Activated effector memory CD4-positive, alpha-beta T cell treated with Interleukin-2 at 50 U/mL for 16 hours (primary cell): Measurements from ENCODE around the gene SLC66A2.

ENCODE experiments used
- DNase-seq: peaks from one replicate; pipeline ENCODE4 v3.0.0-alpha.2; 2020

Gene SLC66A2

GRCh38 chr18:79970419-79971133 lies 19.1 kb upstream of the SLC66A2 start:
- DNase-seq, result no peak

- DNase-seq, result no peak
These were observed 13.9 kb upstream of the SLC66A2 start for GRCh38 chr18:79965119-79965902.

GRCh38 chr18:79964330-79965118 lies 13.1 kb upstream of the SLC66A2 start, which contains the start of gene HSBP1L1:
Gene HSBP1L1 (plus strand): TSS chr18:79964643. CDS start chr18:79964736, 93 bp downstream.
- peak; percentile 51 for DNase-seq

GRCh38 chr18:79963658-79964329 lies 12.3 kb upstream of the SLC66A2 start:
- DNase-seq, result no peak

- peak; percentile 41 for DNase-seq
These were observed 11.6 kb upstream of the SLC66A2 start for GRCh38 chr18:79962835-79963657.

GRCh38 chr18:79962311-79962710 lies 10.9 kb upstream of the SLC66A2 start:
- no peak for DNase-seq

- DNase-seq, result no peak
These were observed 10.3 kb upstream of the SLC66A2 start for GRCh38 chr18:79961527-79962291.

- DNase-seq, result no peak
These were observed 9.6 kb upstream of the SLC66A2 start for GRCh38 chr18:79960921-79961526.

- peak; percentile 12 for DNase-seq
These were observed 8.8 kb upstream of the SLC66A2 start for GRCh38 chr18:79960161-79960801.

GRCh38 chr18:79958981-79959380 lies 7.5 kb upstream of the SLC66A2 start:
- no peak for DNase-seq

GRCh38 chr18:79956276-79956675 lies 4.8 kb upstream of the SLC66A2 start:
- DNase-seq, result no peak

- no peak for DNase-seq
These were observed 4.0 kb upstream of the SLC66A2 start for GRCh38 chr18:79955302-79956075.

- no peak for DNase-seq
These were observed 3.3 kb upstream of the SLC66A2 start for GRCh38 chr18:79954791-79955190.

- no peak for DNase-seq
These were observed 2.7 kb upstream of the SLC66A2 start for GRCh38 chr18:79953971-79954651.

GRCh38 chr18:79952996-79953559 lies 1.6 kb upstream of the SLC66A2 start:
- no peak for DNase-seq

GRCh38 chr18:79952456-79952995 lies 1.1 kb upstream of the SLC66A2 start:
- DNase-seq, result no peak

- DNase-seq, result peak; percentile 10
These were observed 725 bp downstream of the SLC66A2 start for GRCh38 chr18:79950515-79951341.
